Heart left ventricle (tissue), 13 donors: Measurements from ENCODE around the gene SBDS.
"Not testable (repeated sequence)": the region's sequence is repeated elsewhere in the genome, so short reads cannot be mapped to it uniquely, and the experiment has no call there.

Experiments used
- CTCF ChIP-seq, 12 donors: fragments of 200-600 bp; sonication (generic) in 4 of 12; IDR thresholded peaks; one replicate each; pipeline versions ENCODE4 v1.5.0 to v1.8.0; 2018 to 2022; ENCODE audit warnings: antibody characterized with exemption in 12 of 12, mild to moderate bottlenecking in 5 of 12
- POLR2A ChIP-seq, 2 donors: fragments of 450-650 bp; IDR thresholded peaks; one replicate each; pipeline ENCODE4 v1.6.1; 2017; ENCODE audit warnings: antibody characterized with exemption in 2 of 2, mild to moderate bottlenecking in 2 of 2, moderate library complexity in 2 of 2
- donor health status: ischemic (EF 13 %, LVEDD 7.1; RV severe dilation, severe dysfunction).
- donor health status: DM: no; HTN: yes; CAD: no.
- donor health status: DM: no; HTN: no; CAD: no.
- donor health status: ischemic (EF 25% LVEDD 6.9; RV normal size, moderate dysfunction).
- donor health status: ischemic (EF 25% LVEDD 5.7; RV mildly dilated, moderate dysfunction).
- donor health status: ischemic (EF 35%, LVEDD 5.7; RV mildly dilated, moderate dysfunction).
- donor health status: nonischemic (EF 11% LVEDD 7.7; RV severe dilation, severe dysfunction).
- donor health status: DM: yes; HTN: yes; CAD: no.
- donor health status: PGD.
- donor health status: ischemic (EF 29% LVEDD 5.4; RV normal size, mild dysfunction).
- donor health status: nonischemic (EF 23%, LVEDD 6.1; RV moderate dilation, normal function).

DNA sequence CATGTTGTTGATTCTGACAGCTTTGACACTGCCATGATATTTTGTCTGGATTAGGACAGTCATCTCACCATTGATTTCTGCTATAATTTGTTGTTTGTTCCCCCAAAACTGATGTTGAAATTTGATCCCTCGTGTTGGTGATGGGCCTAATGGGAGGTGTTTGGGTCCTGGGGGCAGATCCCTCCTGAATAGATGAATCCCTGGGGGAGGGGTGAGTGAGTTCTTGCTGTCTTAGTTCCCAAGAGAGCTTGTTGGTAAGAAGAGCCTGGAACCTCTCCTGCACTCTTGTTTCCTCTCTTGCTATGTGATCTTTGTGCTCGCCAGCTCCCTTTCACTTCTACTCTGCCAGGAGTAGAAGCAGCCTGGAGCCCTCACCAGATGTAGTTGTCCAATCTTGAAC, 8.8 kb upstream of the SBDS start:
- not testable (repeated sequence) for TF ChIP-seq CTCF, POLR2A (IDR thresholded peaks at IDR 0.05)
